ENCODE results near the gene SMARCE1.

Gene SMARCE1

DNA sequence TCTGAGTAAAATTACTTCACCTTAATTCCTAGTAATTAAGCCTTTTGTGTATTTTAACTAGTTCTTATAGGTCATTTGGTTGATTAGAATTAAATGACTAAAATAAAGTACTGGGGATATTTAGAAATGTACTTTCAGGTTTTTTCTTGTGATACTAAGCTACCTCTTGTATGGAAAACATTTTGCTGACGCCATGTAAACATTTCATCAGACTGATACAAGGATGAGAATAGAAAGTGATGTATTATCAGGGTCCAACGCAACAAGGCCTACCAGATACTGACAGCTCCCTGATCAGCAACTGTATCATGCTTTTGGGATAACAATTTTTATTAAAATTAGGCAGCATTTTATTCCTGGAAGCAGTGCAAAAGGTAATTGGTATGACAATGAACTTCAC, 1.7 kb downstream of the SMARCE1 start:
- no peak for DNase-seq (ENCODE audit: low read depth)

DNA sequence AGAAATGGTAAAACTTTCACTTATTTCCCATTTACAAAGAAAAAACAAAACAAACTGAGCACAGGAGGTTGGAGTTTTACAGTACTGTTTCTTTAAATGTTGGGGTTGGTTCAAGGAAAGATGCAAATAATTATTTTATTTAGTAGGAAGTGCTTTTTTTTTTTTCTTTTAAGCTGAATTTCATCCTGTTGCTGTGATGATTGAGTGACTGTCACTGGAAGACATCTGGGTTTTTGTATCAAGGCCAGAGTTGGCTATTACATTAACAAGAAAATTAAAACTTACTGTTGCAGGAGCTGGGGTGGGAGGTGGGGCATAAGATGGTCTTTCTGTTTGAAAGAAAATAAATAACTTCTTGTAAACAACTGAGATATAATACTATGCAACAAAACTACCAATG, 2.3 kb downstream of the SMARCE1 start:
- DNase-seq (ENCODE audit: low read depth): no peak

- no peak for DNase-seq (ENCODE audit: low read depth)
Measured at GRCh38 chr17:40637931-40638330, 9.7 kb downstream of the SMARCE1 start.

- no peak for DNase-seq (ENCODE audit: low read depth)
Measured at GRCh38 chr17:40633871-40634270, 13.7 kb downstream of the SMARCE1 start.

GRCh38 chr17:40632216-40632615, 15.4 kb downstream of the SMARCE1 start:
- DNase-seq (ENCODE audit: low read depth): no peak

DNA sequence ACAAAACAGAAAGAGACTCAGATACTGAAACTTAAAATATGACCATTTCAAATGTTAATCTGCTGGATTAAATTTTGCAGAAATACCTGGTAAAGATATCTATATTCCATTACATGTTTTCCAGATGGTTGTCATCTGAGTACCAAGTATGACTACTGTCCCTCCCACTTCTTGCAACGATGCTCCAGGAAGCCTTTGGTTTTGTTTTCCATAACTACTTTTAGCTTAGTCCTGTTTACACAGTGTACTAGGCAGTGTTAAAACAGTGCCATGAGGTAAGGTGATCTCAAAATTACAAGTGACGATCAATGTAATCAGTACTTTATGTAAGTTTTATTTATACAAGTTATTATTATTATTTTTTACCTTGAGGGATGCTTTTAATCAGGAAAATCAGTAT, 17.8 kb downstream of the SMARCE1 start:
- DNase-seq (ENCODE audit: low read depth): no peak

- DNase-seq (ENCODE audit: low read depth): no peak
Measured at GRCh38 chr17:40625311-40625710, 22.3 kb downstream of the SMARCE1 start.

DNA sequence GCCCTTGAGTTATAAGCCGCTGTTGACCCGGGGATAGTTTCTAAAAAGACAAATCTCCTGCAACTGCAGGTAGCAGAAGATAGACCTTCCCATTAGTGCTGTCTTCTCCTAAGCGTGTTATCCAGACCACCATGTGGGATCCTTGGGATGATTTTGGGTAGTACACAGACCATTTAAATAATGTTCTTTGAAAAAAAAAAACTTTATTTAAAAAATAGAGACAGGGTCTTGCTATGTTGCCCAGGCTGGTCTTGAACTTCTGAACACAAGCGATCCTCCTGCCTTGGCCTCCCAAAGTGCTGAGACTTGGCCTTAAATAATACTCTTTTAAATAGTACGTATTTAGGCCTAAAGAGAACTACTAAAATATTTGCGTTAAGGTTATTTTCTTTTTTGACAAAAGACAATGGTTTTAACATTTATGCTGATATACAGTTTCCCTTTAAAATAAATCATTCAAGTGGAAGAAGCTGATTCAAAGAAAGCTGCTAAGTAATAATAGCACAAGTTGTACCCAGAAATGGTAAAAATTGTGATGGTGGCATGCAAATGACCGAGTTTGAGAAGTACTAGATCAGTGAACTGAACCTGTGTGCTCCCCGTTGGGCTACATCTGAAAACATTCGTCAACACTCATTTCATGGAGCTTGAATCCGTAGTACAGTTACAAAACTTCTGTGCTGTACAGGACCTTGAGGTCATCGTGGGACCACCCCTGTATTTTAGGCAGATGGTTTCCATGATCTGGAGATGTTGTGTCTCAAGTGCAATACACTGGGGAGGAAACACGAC, 24.0 kb downstream of the SMARCE1 start:
- no peak for DNase-seq (ENCODE audit: low read depth)

DNA sequence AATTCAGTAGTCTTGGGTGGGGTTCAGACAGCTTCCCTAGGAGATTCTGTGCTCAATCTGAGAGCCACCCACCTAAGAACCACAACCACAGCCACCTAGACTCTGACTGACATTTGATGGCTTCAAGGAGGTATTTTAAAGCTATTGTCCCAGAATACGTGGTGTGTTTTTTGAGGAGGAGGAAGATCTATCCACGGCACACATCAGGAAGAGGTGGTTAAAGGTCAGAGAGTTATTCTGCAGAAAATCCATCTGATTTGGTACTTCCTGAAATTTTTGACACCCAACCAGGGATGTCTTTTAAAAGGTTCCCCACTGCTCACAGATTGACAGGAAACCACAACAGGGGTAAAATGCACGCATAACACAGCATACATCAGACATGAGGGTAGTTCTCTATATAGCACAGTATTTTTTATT, 25.1 kb downstream of the SMARCE1 start:
- no peak for DNase-seq (ENCODE audit: low read depth)

DNA sequence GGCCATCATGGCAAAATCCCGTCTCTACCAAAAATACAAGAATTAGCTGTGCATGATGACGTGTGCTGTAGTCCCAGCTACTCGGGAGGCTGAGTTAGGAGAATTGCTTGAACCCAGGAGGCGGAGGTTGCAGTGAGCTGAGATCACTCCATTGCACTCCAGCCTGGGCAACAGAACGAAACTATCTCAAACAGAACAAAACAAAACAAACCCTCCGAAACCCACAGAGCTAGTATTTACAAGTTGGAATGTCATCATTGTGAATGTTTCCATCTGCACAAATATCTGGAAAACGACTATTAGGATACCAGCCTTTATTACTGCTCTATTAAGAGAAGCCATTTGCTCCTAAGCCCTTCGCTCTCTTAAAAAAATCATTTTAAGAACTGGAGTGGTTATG, 26.0 kb downstream of the SMARCE1 start:
- DNase-seq (ENCODE audit: low read depth): no peak

DNA sequence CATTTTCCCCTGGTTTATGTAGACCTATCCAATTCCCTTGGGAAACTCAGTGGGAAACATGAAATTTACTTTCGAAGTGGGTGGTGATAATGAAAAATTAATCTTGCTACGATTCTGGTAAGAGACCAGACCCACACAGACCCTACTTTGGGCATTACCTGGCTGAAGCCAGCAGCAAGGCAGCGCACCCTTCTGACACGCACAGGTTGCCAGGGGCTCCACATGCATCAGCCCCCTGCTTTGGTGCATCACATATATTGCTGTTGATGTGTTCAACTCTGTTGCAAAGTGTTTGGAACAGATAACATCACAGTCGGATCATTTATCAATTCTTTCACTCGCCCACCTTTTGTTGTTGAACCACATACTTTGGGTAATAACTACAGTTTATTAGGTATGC, 26.6 kb downstream of the SMARCE1 start:
- no peak for DNase-seq (ENCODE audit: low read depth)

GRCh38 chr17:40618754-40619625, 28.6 kb downstream of the SMARCE1 start:
- no peak for DNase-seq (ENCODE audit: low read depth)

- DNase-seq (ENCODE audit: low read depth): peak; percentile 12
Measured at GRCh38 chr17:40617678-40618240, 29.9 kb downstream of the SMARCE1 start.

GRCh38 chr17:40616592-40616991, 31.0 kb downstream of the SMARCE1 start:
- DNase-seq (ENCODE audit: low read depth): no peak

GRCh38 chr17:40615841-40616476, 31.7 kb downstream of the SMARCE1 start:
- DNase-seq (ENCODE audit: low read depth): no peak

- DNase-seq (ENCODE audit: low read depth): peak; percentile 13
Measured at GRCh38 chr17:40615068-40615840, 32.4 kb downstream of the SMARCE1 start.

GRCh38 chr17:40614431-40615067, 33.1 kb downstream of the SMARCE1 start:
- no peak for DNase-seq (ENCODE audit: low read depth)

DNA sequence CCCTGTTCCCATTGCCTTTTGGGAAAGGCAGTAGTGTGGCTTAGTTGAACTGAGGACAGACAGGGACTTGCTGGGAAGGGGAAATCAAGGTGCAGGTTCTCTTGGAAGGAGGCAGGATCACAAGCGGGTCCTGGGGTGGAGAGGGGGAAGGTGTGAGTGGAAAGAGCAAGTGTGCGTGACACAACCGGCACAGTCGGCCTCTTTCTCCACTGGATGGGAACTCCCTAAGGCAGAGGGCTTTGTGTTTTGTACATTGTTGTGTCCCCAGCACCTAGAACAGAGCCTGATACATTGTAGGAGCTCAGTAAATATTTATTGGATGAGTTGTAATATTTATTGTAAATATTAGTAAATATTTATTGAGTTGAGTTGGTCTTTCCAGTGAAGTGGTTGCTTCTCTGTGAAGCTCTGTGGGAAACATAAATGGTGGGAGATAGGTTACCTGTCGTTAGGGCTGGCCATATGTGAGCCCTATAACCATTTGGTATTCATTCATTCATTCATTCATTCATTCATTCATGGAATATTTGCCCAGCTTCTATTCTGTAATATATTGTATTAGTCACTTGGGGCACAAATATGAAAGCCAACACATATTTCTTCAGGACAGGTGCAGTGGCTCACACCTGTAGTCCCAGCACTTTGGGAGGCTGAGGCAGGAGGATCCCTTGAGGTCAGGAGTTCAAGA, 34.0 kb downstream of the SMARCE1 start:
- DNase-seq (ENCODE audit: low read depth): no peak

GRCh38 chr17:40612599-40613244, 34.9 kb downstream of the SMARCE1 start:
- DNase-seq (ENCODE audit: low read depth): no peak
